GM18861 (cell line): Measurements from ENCODE around the gene VAV3.
A peak's percentile ranks its signal among the peaks of the same experiment; 100 is the strongest.

Experiments used
- ATAC-seq: cut with Tn5 transposase; IDR thresholded peaks from one replicate; pipeline ENCODE4 v1.9.1; 2021; ENCODE audit not compliant: unreplicated experiment

The VAV3 gene

DNA sequence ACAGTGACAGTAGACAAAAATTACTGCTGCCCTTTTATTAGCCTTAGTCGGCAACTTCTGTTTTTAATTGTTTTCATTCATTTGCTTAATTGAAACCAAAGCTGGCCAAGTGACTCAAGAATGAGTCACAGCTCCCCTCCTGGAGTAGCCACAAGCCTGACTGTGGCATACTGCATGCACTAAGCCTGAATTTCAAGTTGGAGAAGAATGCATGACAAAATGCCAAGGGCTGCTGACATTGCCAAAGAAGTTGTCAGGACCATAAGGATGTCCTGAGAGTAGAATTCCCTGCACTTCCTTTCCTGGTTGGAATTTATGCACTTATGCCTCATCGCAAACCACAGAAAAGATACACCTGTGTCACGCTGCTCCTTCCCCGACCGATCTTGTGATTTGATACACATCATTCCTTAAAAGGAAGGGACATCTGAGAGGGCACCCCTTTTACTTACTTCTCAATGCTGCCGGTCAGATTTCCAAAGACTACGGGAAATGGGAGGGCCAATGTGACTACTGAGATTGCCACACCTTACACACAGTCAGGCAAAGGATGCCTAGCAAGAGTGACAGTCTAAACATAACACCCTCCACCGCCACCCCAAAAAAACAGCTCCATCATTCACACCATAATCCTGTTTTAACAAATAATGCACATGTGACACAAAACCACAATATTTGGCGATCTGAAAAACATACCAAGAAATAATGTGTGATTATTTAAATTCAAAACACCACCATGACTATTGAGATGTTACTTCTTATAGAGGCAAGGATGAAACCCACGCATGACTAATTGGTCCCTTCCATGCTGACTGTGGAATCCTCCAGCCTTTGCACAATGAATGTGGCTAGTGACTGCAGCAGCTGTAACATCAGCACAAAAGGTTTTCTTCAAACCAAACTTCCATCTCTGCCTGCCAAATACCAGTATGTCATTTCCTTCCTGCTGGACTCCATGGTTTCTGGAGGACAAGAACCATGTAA, 28.2 kb downstream of the VAV3 start:
- ATAC-seq: peak; percentile 32

DNA sequence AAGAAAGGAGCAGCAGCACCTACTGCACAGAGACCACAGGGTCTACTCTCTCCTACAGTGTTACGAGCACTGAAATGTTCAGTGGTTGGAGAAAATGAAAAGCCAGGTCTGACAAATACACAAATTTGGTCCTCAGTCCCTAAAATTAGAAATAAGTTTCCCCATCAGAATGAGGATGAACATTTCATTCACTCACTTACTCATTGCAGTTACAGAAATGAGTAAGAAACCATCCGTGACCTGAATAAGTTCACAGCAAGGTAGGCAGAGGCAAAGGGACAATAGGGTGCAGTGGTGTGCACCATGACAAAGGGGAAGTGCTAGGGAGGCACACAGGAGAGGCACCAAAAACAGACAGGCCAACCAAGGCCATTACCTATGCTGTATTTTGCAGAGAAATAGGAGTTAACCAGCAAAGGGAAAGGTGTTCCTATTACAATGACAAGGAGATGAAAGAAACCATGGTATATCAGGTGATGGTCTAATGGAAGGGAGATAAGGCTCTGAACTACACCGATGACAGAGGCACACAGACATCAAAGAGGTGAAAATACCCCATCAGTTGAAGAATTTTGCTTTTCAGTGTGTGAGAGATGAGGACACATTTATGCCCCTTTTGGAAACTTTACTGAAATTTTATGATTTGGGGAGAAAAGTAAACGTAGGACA, 29.4 kb downstream of the VAV3 start:
- ATAC-seq: peak; percentile 92

DNA sequence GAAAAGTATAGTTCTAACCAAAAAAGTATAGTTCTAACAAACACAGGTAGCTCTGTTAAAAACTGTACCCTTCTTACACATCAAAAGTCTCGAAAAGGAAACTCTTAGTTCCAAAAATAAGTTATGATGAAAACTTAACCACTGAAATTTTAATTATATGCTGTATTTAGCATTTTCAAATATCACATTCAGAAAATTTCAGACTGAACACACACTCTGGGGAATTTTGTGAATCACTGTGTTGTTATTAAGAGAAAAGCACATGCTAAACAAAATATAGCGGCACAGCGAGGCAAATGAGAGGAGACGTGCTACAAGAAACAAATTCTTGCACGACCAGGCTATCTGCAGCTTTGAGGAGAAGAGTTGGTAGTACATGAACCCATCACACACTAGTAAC, 30.4 kb downstream of the VAV3 start:
- ATAC-seq: peak; percentile 20

DNA sequence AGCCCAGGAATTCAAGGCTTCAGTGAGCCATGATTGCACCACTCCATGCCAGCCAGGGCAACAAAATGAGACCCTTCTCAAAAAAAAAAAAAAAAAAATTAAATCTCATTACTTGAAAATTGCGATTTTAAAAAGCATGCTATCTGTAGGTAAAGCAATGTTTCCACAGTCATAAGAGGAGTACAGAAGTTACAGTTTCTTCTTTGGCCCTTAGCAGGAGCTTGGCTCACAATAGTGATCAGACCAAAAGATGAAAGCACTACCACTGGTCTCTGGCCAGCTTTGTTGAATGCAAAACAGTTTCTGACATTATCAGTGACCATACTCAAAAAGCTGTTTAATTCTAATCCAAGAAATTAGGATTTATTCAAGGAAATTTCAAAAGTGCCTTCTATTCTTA, 31.2 kb downstream of the VAV3 start:
- ATAC-seq: no peak

DNA sequence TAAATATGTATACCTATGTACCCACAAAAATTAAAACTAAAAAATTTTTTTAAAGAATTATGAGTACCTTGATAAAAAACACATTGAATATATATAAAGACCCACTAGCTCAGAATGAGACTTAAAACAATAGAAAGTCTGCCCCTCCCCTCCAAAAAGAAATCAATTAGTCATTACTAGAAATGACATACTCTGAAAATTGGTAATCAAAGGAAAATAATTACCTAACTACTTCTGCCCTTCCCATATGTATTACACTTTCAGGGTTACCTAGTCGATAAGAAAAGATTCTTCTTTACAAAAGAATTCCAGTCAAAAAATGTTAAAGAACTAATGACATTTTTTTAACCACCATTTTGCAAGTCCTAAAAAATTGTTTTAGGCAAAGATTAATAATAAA, 34.7 kb downstream of the VAV3 start:
- ATAC-seq: no peak

DNA sequence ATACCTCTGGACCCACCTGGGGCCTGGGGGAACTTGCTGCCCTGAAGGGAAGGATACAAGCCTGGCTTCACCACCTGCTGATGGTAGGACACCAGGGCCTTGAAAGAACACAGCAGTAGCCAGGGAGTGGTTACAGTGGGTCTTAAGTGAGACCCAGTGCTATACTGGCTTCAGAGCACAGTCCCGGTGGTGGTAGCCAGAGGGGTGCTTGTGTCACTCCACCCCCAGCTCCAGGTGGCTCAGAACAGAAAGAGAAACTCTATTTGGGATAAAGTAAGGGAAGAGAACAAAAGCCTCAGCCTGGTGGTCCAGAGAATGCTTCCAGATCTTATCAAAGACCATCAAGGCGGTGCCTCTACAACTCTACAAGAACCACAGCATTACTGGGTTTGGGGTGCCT, 37.2 kb downstream of the VAV3 start:
- ATAC-seq: no peak

DNA sequence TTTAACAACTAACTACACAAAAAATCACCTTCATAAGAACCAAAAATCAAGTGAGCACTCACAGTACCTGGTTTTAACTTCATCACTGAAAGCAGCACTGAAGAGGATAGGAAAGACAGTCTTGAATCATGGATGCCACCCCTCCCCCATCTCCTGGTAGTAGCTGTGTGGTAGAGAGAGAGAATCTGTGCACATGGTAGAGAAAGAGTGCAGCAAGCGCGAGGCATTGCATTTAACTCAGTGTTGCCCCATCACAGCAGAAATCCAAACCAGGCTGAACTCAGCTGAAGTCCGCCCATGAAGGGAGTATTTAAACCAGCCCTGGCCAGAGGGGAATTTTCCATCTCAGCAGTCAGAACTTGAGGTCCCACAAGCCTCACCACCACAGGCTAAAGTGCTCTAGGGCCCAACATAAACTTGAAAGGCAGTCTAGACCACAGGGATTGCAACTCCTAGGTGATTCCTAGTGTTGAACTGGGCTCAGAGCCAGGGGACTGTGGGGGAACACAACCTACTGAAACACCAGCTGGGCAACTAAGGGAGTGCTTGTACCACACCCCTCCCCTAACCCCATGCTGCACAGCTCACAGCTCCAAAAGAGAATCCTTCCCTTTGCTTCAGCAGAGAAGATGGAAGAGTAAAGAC, 38.4 kb downstream of the VAV3 start:
- ATAC-seq: no peak

DNA sequence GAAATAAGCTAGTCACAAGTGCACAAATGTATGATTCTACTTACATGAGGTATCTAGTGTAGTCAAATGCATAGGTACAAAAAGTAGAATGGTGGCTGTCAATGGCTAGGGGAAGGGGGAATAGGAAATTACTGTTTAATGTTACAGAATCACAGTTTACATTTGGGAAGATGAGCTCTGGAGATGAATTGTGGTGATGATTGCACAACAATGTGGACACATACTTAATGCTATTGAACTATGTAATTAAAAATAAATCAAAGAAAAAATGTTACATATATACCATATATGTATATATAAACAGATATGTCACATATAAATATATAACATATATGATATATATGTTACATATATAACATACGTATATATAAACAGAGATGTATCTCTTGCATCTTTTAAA, 39.4 kb downstream of the VAV3 start:
- ATAC-seq: no peak

DNA sequence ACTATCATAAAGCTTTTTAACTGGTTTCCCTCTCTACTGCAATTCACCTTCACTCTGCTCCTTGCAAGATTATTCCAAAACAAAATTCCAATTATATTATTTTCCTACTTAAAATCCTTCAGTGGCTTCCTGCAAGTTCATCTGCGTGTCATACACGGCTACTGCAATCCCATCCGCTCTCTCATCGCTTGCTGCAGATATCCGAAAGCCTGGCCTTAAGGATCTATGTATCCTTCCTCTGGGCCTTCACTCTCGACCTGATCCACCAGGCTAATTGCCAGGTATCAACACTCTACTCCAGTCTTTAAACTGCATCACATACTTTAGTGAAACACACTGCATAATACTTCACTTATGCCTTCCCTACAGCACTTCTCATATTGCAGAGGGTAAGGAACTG, 44.0 kb downstream of the VAV3 start:
- ATAC-seq: no peak

DNA sequence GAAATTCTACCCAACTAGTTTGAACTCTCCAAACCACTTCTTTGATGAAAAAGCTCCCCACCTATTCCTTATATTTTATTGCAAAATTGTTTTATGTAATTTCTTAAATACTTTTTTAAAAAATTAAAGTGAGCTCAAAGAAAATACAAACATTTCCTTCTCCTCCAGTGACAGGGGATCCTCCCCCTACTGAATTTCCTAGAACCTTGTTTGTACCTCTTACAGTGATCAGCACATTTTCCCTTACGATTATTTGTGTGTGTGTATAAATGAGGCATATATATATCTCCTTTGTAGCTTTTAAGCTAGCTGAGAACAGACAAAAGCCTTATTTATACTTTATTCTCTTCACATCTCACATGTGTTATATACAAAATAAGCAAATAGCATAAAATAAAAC, 44.4 kb downstream of the VAV3 start:
- ATAC-seq: no peak

DNA sequence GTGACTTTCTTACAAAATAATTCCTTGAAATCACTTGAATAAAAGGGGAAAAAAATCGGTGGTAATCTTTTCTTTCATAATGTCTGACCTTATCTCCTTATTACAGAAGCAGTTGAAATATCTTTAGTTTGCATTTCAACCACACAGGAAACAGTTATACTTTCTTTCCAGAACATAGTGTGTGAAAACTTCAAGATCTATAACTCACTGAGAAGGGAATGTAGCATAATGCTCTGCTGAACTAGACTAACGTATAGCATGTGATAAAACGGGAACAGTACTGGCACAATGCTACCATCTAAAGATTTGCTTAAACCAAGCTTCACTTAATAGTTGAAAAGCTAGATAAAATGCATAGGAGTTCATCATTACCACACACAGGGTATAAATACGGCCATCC, 45.0 kb downstream of the VAV3 start:
- no peak for ATAC-seq

DNA sequence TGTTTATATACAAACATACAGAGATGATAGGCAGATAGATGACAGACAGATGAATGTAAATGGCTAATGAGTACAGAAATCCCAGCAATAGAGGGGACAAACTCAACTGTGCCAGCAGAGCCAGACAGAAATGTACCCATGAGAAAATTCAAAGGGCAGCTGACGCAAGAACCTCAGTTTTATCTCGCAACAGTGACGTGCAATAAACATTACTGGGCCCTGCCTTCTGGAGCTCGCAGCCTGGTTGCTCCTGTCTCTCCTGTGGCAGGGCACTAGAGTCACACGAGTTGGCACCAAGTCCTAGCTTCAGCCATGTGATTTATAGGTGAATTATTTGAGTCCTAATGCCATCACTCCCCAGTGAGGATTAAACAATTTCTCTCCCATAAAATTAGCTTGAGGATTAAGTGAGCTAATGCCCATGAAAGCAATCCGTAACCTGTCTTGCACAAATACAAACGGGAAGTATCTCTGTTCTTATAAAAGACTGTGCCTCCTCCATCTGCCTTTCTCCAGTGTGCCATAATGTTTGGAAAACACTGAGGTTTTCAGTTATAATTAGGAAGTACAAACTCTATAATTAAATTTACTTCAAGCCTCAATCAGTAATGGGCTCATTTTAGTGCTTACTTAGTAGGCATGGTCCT, 50.7 kb downstream of the VAV3 start:
- no peak for ATAC-seq

DNA sequence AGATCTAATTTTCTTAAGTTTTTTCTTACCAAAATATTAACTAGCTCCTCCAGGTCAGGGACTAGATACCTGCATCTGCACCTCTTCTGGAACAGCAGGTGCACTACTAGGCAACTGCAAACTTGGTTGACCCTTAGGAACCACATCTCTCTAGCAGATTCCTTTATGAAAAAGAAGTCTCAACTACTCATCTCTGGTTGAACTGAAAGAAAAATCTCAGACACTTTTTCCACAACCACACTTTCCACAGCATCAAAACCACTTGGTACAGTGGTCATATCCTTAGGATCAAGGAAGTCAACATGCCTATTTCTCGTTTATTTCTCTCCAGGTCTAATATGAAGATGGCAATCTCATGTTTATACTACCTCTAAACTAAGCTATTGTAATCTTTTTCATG, 52.3 kb downstream of the VAV3 start:
- ATAC-seq: no peak

DNA sequence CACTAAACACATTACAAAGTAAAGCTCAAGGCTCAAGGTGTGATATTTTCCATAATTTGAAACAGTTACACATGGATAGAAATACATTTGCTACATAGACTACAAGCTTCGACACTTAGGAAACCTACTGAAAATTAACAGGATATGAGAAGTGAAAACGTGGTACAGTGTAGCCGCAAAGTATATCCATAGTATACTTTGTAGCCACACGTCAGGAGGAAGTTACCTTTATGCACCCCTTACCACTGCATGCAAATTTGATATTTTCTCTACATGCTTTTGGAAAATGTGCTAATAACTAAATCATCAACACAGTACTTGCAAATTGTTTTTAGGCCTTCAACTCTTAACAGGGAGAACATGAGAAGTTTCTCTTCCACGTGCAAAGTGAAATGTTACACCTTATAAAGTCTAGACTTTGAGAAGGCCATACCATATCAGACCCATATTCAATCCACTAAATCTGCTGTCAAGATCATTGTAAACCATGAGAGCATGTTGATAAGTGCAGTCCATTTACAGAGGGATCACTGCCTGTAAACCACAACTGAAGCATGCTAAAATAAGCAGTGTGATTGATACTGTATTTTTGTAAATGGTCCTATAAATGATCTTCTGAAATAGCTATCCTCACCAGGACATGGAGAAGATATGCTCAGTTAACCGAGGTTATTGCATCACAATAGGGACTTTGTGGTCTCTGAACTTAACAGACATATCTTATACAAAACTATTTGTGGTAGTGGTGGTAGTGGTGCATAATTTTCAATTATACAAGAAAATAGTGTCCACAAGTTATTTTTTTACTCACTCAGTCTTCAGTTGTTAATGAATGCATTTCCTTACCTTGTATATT, 64.7 kb downstream of the VAV3 start:
- no peak for ATAC-seq

DNA sequence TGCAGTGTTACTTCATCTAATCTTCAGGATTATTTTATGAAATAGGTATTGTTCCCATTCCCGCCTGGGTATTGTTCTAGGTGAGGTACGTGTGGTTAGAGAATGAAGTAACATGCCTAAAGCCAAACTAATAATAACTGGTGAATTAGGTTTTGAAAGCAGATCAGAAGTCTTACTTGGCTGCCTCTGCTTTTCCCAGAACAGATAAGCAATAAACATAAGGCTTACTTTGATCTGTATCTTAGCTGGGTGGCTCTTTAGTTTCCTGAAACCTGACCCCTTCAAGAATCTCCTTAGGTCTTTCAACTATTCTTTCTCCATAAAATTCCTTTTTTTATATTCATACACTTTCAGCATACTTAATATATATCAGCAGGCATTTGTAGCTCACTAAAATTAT, 65.3 kb downstream of the VAV3 start:
- no peak for ATAC-seq

DNA sequence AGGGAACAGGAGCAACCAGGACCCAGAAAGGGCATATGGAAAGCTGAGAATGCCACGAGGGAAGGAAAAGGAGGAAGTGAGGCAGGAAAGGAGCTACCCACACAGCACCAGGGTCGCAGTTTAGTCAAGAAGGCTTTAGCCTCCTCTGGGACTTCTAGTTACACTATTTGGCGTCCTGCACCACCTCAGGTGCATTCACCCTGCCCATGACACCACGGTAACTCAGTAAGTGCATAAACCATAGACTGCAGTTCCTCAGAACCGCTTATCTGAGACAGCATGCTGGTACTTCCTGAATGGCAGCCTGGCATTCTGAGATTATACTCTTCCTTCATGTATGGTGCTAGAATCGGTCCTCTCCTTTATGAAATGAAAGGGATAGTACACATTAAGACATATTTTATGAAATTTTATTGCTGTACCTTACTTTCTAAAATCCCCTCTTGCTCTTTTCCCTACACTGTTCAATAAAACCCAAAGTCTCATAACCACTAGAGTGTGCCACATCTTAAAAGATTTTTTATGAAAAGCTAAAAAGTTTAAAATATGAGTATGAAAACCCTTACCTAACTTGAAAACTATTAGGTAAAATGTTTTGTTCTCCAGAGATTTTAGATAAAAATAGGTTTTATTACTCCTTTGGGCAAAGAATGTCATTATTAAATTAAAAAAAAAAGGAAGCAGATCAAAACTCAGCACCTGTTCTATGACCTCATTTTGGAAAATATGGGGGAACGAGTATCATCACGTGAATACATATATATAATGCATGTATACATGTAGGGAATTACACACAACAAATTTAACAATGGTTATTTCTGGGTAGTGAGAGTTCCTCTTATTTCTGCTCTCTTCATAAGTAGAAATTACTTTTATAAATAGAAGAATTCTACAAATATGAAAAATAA, 67.3 kb downstream of the VAV3 start:
- no peak for ATAC-seq

DNA sequence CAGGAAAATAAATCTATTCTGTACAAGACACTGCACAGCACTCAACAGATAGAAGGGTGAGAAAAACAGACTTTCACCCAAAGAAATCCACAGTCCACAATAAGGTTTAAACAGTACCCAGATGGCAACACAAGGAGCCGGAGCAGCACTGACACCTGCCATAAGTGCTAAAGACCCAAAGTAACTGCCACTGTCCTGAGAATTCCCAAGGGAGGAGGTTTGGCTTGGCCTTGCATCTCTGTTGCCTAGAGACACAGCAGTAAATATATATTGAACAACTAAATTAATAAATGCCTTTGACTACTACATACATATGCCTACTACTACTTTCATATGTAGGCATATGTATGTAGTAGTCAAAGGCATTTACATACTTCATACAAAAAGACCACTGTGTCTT, 68.0 kb downstream of the VAV3 start:
- no peak for ATAC-seq

DNA sequence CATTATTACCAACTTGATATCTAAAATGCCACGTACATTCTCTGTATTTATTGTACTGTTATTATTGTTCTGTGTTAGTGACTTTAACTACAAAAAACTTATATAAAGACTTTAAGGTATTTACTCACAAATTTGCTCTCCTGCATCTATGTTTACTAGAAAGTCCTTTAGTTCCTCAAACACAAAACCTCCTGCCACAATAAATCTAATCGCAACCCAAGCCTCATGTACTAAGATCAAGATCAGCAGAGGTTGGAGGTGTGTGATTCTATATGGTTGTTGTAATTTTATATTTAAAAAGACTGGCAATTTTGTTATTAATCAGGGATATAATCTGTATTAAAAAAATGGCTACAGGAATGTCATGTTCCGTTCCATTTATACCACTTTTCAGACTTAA, 68.6 kb downstream of the VAV3 start:
- ATAC-seq: no peak

DNA sequence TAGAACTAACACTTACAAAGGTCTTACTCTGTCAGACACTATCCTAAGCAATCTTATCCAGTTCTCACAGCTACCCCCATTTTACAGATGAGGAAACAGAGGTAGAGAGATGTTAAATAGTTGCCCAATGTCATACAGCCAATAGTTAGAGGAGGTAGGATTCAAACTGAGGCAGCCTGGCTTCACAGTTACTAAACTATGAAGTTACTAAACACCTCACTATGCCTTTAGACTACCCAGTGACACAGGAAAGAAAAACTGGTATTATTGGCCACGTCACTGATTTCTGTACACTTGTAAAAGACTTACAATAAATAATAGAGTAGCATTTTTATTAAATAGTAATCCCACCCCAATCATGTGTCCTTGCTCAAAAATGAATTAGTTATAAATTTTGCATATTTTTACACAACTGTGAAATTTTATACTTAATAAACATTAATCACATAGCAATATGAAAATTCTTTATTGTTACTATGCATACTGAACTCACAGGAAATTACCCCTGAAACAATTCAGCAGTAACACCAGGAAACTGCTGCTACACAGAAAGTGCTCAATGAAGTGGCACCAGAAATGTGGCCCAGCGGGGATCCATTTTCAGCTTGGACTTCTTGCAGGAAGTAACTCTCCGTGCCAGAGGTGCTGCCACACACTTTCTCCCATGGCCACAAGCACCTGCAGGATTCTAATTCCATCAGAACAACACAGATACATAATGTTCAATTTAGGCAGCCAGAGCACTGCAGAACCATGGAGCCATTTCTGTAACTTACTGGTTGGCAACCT, 69.4 kb downstream of the VAV3 start:
- no peak for ATAC-seq
